HFFc6 (cell line): ENCODE measurements around the gene EIF4B. TPM values are rescaled to one million over a fixed set of nuclear protein-coding genes. Genes with fewer than 3 reads are reported as not detected.
A peak's percentile ranks its signal among the peaks of the same experiment; 100 is the strongest.

Source experiments
- DNase-seq: peaks from one replicate; pipeline ENCODE4 v3.0.0-alpha.2; 2018
- H3K27ac Mint-ChIP-seq: 2 replicates; pipeline ENCODE4 v1.8.0; 2020; ENCODE audit warnings: mild to moderate bottlenecking, mixed read lengths
- H3K27me3 Mint-ChIP-seq: 2 replicates; pipeline ENCODE4 v1.8.0; 2021; ENCODE audit warnings: mild to moderate bottlenecking, moderate library complexity, mixed read lengths; ENCODE audit not compliant: insufficient read depth
- H3K36me3 Mint-ChIP-seq: 2 replicates; pipeline ENCODE4 v1.8.0; 2021; ENCODE audit warnings: low read depth, mixed read lengths
- H3K4me1 Mint-ChIP-seq: 2 replicates; pipeline ENCODE4 v1.8.0; 2020; ENCODE audit warnings: low read depth, mixed read lengths
- H3K4me3 Mint-ChIP-seq: 2 replicates; pipeline ENCODE4 v1.8.0; 2020; ENCODE audit warnings: mild to moderate bottlenecking, moderate library complexity, mixed read lengths
- H3K9me3 Mint-ChIP-seq: 2 replicates; pipeline ENCODE4 v1.8.0; 2020; ENCODE audit warnings: mild to moderate bottlenecking, mixed read lengths
- total RNA-seq, 6 experiments: library from RNA; stranded (reverse); fragmentation: NEBNext Ultra II Directional; extraction: Animal tissue kit (Norgen Biotek cat#: 25700); gene quantifications; 2 replicates in 1 of 6; 3 replicates in 5 of 6; pipeline ENCODE4 v1.2.3, GENCODE V29; 2021
- TF ChIP-seq, protein P1 (sequence below): fragments of 200-600 bp; sonication (generic); IDR thresholded peaks from 2 replicates; pipeline ENCODE4 v1.5.0; 2021; ENCODE audit warnings: antibody characterized with exemption, mild to moderate bottlenecking

EIF4B gene
- total RNA-seq, 6 experiments from 2014 or later, result 376 to 437 (median 392) TPM

DNA sequence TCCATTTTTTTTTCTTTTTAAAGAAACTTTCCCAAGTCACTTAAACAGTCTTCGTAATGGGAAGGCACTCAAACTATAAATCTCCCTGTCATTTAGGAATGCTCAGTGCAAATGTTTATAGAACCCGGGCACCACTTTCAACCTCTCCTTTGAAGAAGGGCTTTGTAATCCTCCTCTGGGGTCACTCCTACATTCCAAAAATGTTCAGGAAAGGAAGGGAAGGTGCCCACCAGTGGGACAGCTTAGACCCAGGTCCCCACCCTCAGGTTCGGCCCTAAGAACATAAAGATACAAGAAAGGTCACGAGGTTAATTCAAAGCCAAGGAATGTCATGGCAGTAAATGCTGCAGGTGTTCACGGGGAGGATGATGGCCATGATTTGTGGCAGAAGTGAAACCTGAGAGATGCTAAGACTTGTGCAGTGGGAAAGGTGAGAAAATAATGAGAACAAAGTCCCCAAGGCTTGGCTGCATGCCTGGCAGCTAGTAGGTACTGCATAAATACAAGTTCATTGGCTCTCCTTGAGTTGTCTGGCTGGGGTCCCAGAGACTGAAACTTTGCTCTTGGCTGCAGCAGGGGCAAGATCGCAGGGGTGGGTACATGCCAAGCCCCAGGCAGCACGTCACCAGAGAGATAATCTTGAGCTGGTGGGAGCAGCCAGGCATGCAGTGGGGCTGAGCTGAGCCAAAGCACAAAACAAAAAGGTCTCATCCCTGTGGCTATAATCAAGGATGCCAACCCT, 36.3 kb upstream of the EIF4B start:
- no peak for DNase-seq

DNA sequence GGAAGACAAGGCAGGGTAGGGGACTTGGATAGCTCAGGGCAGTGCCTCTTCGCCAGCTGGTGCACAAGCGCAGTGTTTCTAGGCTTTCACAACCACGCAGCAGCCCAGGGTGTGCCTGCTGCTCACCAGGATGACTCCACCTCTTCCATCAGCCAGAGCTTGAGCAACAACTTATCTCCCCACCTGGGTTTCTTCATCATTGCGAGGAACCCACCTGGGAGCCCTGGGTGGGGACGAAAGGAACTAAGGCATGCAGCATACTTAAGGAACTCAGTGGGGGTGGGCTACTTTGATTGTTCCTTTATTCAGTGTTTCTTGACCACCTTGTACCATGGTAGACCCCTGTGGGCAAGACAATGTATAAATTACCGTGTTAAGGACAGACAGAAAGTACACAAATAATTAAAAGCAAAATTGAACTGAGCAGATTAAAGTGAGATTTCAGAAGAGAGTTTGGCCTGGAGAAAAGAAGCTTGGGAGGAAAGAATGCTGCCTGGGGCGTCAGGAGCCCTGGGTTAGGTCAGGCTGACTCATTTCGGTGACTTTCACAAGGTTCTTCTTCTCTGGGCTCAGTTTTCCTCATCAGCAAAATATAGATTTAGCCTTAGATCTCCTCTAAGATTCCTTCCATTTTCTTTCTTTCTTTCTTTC, 34.5 kb upstream of the EIF4B start:
- peaks cover 1% of the 10 kb centered on the region; the same call in 1 of the 2 replicates for H3K27me3 Mint-ChIP-seq
- H3K4me3 Mint-ChIP-seq, result peak overlapping the region; percentile 31; the same call in 1 of the 2 replicates
- peak; percentile 71 for DNase-seq
- no peaks in the 10 kb centered on the region for H3K9me3 Mint-ChIP-seq
- H3K4me1 Mint-ChIP-seq, result peaks cover 63% of the 10 kb centered on the region
- H3K36me3 Mint-ChIP-seq, result no peaks in the 10 kb centered on the region
- TF ChIP-seq, protein P1, sequence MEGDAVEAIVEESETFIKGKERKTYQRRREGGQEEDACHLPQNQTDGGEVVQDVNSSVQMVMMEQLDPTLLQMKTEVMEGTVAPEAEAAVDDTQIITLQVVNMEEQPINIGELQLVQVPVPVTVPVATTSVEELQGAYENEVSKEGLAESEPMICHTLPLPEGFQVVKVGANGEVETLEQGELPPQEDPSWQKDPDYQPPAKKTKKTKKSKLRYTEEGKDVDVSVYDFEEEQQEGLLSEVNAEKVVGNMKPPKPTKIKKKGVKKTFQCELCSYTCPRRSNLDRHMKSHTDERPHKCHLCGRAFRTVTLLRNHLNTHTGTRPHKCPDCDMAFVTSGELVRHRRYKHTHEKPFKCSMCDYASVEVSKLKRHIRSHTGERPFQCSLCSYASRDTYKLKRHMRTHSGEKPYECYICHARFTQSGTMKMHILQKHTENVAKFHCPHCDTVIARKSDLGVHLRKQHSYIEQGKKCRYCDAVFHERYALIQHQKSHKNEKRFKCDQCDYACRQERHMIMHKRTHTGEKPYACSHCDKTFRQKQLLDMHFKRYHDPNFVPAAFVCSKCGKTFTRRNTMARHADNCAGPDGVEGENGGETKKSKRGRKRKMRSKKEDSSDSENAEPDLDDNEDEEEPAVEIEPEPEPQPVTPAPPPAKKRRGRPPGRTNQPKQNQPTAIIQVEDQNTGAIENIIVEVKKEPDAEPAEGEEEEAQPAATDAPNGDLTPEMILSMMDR, result no peak
- H3K27ac Mint-ChIP-seq, result peak overlapping the region; percentile 77

More for the DNA sequence above, 36.3 kb upstream of the EIF4B start:
- TF ChIP-seq, protein P1, result no peak
- Mint-ChIP-seq H3K4me3 (no peak overlapping the region), H3K4me1 (peaks cover 45% of the 10 kb centered on the region), H3K9me3 (no peaks in the 10 kb centered on the region), H3K27ac (no peak overlapping the region), H3K27me3 (peaks cover 1% of the 10 kb centered on the region; the same call in 1 of the 2 replicates), H3K36me3 (no peaks in the 10 kb centered on the region)

GRCh38 chr12:52975204-52975603, 31.1 kb upstream of the EIF4B start:
- Mint-ChIP-seq H3K4me1 (peaks cover 80% of the 10 kb centered on the region), H3K27ac (peak overlapping the region; percentile 84), H3K4me3 (no peak overlapping the region), H3K9me3 (no peaks in the 10 kb centered on the region), H3K36me3 (no peaks in the 10 kb centered on the region), H3K27me3 (peaks cover 1% of the 10 kb centered on the region; the same call in 1 of the 2 replicates)
- TF ChIP-seq, protein P1, result no peak
- no peak for DNase-seq

GRCh38 chr12:52975820-52976573, 30.3 kb upstream of the EIF4B start:
- Mint-ChIP-seq H3K9me3 (no peaks in the 10 kb centered on the region), H3K27me3 (peaks cover 1% of the 10 kb centered on the region; the same call in 1 of the 2 replicates), H3K4me1 (peaks cover 87% of the 10 kb centered on the region), H3K27ac (peak overlapping the region; percentile 84), H3K4me3 (peak overlapping the region; percentile 42), H3K36me3 (no peaks in the 10 kb centered on the region)
- TF ChIP-seq, protein P1, result peak; percentile 57; the same call in 1 of the 2 replicates
- DNase-seq, result peak; percentile 68

DNA sequence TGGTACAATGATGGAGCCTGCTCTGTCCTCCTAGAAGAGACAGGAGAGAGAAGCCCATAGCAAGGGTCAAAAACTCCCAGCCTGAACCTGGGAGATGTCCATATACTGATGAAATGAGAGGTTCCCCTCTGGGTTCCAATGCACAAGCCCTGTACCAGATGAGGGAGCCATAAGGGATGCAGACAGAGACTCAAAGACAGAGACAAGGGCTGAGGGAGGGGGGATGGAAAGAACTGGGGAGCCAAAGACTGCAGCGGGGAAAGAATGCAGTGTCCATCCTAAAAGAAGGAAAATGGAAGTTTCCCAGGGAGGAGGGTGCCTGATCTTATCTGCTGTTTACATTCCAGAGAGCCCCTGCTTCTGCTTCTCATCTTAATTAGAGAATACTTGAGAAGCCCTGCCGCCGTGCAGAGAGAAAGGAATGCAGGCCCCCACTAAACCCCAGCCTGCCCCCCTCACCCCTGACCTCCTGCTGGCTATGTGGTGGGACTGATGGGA, 29.6 kb upstream of the EIF4B start:
- Mint-ChIP-seq H3K27me3 (peaks cover 1% of the 10 kb centered on the region; the same call in 1 of the 2 replicates), H3K27ac (peak overlapping the region; percentile 84), H3K9me3 (no peaks in the 10 kb centered on the region), H3K4me3 (peak overlapping the region; percentile 44), H3K4me1 (peaks cover 83% of the 10 kb centered on the region), H3K36me3 (no peaks in the 10 kb centered on the region)
- DNase-seq, result peak; percentile 80
- TF ChIP-seq, protein P1, result peak; percentile 32; the same call in 1 of the 2 replicates
